Measurements from ENCODE around the gene NPIPA7. TPM values are rescaled to one million over a fixed set of nuclear protein-coding genes. Genes with fewer than 3 reads are reported as not detected.
"Not testable (repeated sequence)": the region's sequence is repeated elsewhere in the genome, so short reads cannot be mapped to it uniquely, and the experiment has no call there.

Gene NPIPA7
- total and polyA plus RNA-seq, 11 donors = 0.21 to 5.2 (median 2.2) TPM

DNA sequence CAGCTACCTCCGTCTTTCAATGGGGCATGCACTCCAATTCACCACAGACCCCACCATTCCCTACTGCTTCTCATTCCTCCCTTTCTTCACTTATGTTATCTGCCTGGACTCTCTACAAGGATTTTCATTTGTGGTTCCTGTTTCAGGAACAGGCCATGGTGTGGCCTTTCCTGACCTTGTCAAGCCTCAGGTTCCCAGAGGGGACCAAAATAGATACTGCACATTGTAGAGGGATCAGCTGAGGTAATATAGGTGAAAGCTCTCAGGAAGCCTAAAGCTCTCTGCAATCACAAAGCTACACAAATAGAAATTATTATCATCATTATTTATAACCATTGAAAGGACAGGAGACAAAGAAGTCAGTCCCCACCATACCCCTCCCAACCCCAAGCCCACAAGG is 41.6 kb downstream of the NPIPA7 start:
- not testable (repeated sequence) for H3K4me3 ChIP-seq
- 60 to 75% (median 62%) methylated on average over 1 of the region's 1 CpG for WGBS, 4 donors

DNA sequence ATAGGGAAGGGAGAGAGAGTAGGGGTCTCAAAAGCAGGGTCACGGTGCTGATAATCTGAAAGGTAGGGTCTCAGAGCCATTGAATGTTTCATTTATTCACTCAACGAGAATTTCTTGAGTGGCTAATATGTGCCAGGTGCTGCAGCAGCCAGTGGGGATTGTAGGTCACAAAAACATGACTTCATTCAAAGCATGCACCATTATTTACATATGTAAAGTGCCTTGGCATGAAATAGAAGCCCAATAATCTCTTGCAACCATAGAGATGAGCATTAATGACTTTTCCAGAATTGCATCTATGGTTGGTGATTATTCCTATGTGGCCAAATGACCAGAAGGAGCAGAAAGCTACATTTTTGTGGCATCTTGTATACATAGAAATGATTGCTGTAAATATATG is 46.2 kb downstream of the NPIPA7 start:
- H3K36me3 ChIP-seq; H3K27ac ChIP-seq; H3K27me3 ChIP-seq; DNase-seq; ATAC-seq; H3K4me3 ChIP-seq; H3K4me1 ChIP-seq; H3K9me3 ChIP-seq; intact Hi-C loops (cut with DNase I): not testable (repeated sequence)
- WGBS, 4 donors = no CpG with 5 or more reads among the region's 2 CpGs

More for the DNA sequence above, 41.6 kb downstream of the NPIPA7 start:
- peak in 3 of 4 donors; percentile 38 to 58 (median 39) for ATAC-seq
- H3K9me3 ChIP-seq; H3K27ac ChIP-seq; H3K36me3 ChIP-seq; H3K4me1 ChIP-seq; intact Hi-C loops (cut with DNase I); DNase-seq; H3K27me3 ChIP-seq: not testable (repeated sequence)

DNA sequence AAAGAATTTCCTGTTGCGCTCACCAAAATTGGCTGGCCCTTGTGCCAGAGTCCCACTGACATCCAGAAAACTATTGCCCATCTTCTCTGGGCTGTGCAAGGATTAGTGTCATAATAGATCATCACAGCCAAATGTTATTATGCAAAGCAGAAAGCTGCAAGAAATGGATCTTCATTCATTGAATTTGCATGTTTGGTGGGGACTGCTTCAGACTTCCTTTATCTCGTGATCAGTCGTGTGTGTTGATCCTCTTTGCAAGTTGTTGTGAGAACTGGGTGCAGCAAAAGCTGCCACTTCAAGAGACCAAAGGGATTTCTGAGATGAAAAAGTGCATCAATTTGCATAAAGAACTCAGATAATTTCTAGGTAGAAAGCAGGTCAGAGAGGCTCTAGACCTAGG is 52.2 kb downstream of the NPIPA7 start:
- ATAC-seq; H3K36me3 ChIP-seq; H3K4me3 ChIP-seq; H3K4me1 ChIP-seq; intact Hi-C loops (cut with DNase I); H3K9me3 ChIP-seq; H3K27me3 ChIP-seq; H3K27ac ChIP-seq; DNase-seq: not testable (repeated sequence)
- WGBS, 4 donors = 8 to 25% (median 20%) methylated on average over 2 of the region's 3 CpGs

DNA sequence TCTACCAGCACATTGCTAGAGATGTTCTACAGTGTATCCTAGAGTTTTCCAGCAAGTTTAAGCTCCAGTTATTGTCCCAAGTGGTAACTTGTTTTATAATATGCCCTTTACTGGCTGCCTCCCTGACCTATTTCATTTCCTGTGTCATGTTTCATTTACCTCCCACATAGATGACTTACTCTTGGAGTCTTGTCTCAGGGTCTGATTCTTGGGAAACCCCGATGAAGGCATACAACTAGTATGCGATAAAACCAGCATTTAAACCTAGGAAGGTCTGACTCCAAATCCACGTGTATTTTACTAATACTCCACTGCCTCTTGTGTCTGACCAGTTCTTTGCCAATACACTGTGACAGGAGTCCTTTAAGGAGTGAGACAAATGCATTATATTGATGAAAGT is 55.8 kb downstream of the NPIPA7 start:
- H3K9me3 ChIP-seq; DNase-seq; H3K4me3 ChIP-seq; H3K27me3 ChIP-seq; H3K4me1 ChIP-seq; H3K36me3 ChIP-seq; intact Hi-C loops (cut with DNase I); ATAC-seq; H3K27ac ChIP-seq: not testable (repeated sequence)
- 57 to 67% methylated on average over 1 of the region's 3 CpGs; no CpG with 5 or more reads in 2 of the 4 donors for WGBS, 4 donors

DNA sequence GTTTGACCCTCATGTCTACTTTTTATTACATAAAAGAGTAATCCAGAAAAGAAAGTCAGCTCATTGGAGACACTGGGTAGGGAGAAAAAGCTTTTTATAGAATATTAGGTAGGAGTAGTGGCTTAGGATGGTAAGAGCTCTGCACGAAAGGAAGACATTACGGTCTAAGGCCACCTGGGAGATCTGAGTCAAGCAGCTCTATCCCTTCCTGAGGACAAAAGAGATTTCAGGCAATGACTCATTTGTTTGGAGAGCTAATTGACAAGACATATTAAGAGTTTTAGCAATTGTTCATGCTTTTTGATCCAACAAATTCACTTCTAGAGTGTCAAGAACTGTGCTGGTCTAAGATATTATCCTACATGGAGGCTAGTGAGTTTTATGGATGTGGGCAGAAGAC is 62.5 kb downstream of the NPIPA7 start:
- H3K9me3 ChIP-seq; ATAC-seq; H3K27me3 ChIP-seq; DNase-seq; H3K36me3 ChIP-seq; intact Hi-C loops (cut with DNase I); H3K4me3 ChIP-seq; H3K4me1 ChIP-seq; H3K27ac ChIP-seq: not testable (repeated sequence)
- WGBS, 4 donors = 38 to 88% (median 75%) methylated on average over 1 to 2 of the region's 2 CpGs

Small RNA genes lying within 50 kb of the gene (microRNA-seq; reads per million reads assigned to microRNA genes)
- gene MIR6511A3 (0 reads per million in 4 donors), gene MIR6770-2 (0 reads per million in 4 donors)

Other genes with a start within 250 kb of the NPIPA7 start
- 1 to 10 TPM in 4 of 9 donors, under 1 TPM in 2, not detected in 3; 0.44 to 3.8 (median 1.3) TPM for gene ABCC6, start 155.6 kb upstream of the NPIPA7 start, total RNA-seq
- gene ABCC6, start 155.6 kb upstream of the NPIPA7 start, polyA plus RNA-seq = 1 to 10 TPM in 1 of 2 donors, under 1 TPM in 1; 0.14 to 2.0 TPM
- 10 to 100 TPM; 13.4 to 88.8 (median 48.1) TPM for gene NOMO3, start 146.6 kb upstream of the NPIPA7 start, total RNA-seq
- 10 to 100 TPM in 1 of 2 donors, 1 to 10 TPM in 1; 9.5 to 14.0 TPM for gene NOMO3, start 146.6 kb upstream of the NPIPA7 start, polyA plus RNA-seq

Measured in heart left ventricle (tissue), 16 donors.